Mesenchymal stem cell (in vitro differentiated cells and primary cell): ENCODE data around the gene FYB2.

Source experiments
- DNase-seq: peaks from one replicate; pipeline ENCODE4 v3.0.0-alpha.2; 2013
- H2AFZ ChIP-seq: one replicate; pipeline ENCODE4 v1.6.1; 2013; ENCODE audit warnings: low read depth, mild to moderate bottlenecking, control low read depth, inconsistent platforms, low read length, moderate library complexity
- H2AK5ac ChIP-seq: 2 replicates; pipeline ENCODE4 v1.6.1; 2013; ENCODE audit warnings: low read length, moderate library complexity, mild to moderate bottlenecking, inconsistent platforms; ENCODE audit not compliant: severe bottlenecking
- H2BK120ac ChIP-seq: one replicate; pipeline ENCODE4 v1.6.1; 2013; ENCODE audit warnings: low read depth, mild to moderate bottlenecking, inconsistent platforms, low read length, moderate library complexity
- H2BK12ac ChIP-seq, 2 experiments: one replicate each; pipeline ENCODE4 v1.6.1; 2013; ENCODE audit warnings: inconsistent platforms in 2 of 2, low read length in 2 of 2, mild to moderate bottlenecking in 2 of 2, moderate library complexity in 2 of 2, control low read depth in 1 of 2
- H2BK15ac ChIP-seq: one replicate; pipeline ENCODE4 v1.6.1; 2013; ENCODE audit warnings: mild to moderate bottlenecking, low read depth, inconsistent platforms; ENCODE audit not compliant: poor library complexity, severe bottlenecking
- H2BK5ac ChIP-seq: 2 replicates; pipeline ENCODE4 v1.6.1; 2013; ENCODE audit warnings: low read depth, mild to moderate bottlenecking, low read length, control low read depth, inconsistent platforms; ENCODE audit not compliant: poor library complexity, severe bottlenecking
- H3K14ac ChIP-seq, 2 experiments: one replicate each; pipeline ENCODE4 v1.6.1; 2013; ENCODE audit warnings: inconsistent platforms in 2 of 2, low read length in 2 of 2, control low read depth in 1 of 2, mild to moderate bottlenecking in 1 of 2, moderate library complexity in 1 of 2
- H3K18ac ChIP-seq, 2 experiments: one replicate each; pipeline ENCODE4 v1.6.1; 2013; ENCODE audit warnings: inconsistent platforms in 2 of 2, low read length in 2 of 2, control low read depth in 1 of 2, low read depth in 1 of 2, mild to moderate bottlenecking in 1 of 2
- H3K23ac ChIP-seq, 2 experiments: one replicate each; pipeline ENCODE4 v1.6.1; 2013; ENCODE audit warnings: inconsistent platforms in 2 of 2, low read length in 2 of 2, mild to moderate bottlenecking in 2 of 2, moderate library complexity in 2 of 2, control low read depth in 1 of 2
- H3K27ac ChIP-seq: 2 replicates; pipeline ENCODE4 v1.5.1; 2013; ENCODE audit warnings: mild to moderate bottlenecking, moderate library complexity, low read length, control low read depth, inconsistent platforms; ENCODE audit not compliant: poor library complexity, severe bottlenecking
- H3K27me3 ChIP-seq, 2 experiments: 2 replicates each; pipeline versions ENCODE4 v1.6.1 to v1.7.0; 2013; ENCODE audit warnings: low read length in 2 of 2, mild to moderate bottlenecking in 2 of 2, moderate library complexity in 2 of 2, control low read depth in 1 of 2, inconsistent platforms in 1 of 2; ENCODE audit not compliant: control insufficient read depth in 1 of 2, insufficient read depth in 1 of 2
- H3K36me3 ChIP-seq, 2 experiments: 2 replicates each; pipeline versions ENCODE4 v1.6.1 to v1.7.0; 2013; ENCODE audit warnings: low read length in 2 of 2, control low read depth in 1 of 2, inconsistent platforms in 1 of 2, low read depth in 1 of 2, mild to moderate bottlenecking in 1 of 2; ENCODE audit not compliant: insufficient read depth in 2 of 2, control insufficient read depth in 1 of 2
- H3K4ac ChIP-seq, 2 experiments: one replicate each; pipeline ENCODE4 v1.6.1; 2013; ENCODE audit warnings: inconsistent platforms in 2 of 2, low read length in 2 of 2, mild to moderate bottlenecking in 2 of 2, moderate library complexity in 2 of 2, control low read depth in 1 of 2, low read depth in 1 of 2
- H3K4me1 ChIP-seq: 2 replicates; pipeline ENCODE4 v1.6.1; 2013; ENCODE audit warnings: low read depth, low read length, control low read depth; ENCODE audit not compliant: control insufficient read depth, insufficient read depth
- H3K4me2 ChIP-seq: 2 replicates; pipeline ENCODE4 v1.6.1; 2013; ENCODE audit warnings: low read length, mild to moderate bottlenecking, inconsistent platforms; ENCODE audit not compliant: poor library complexity, severe bottlenecking
- H3K4me3 ChIP-seq, 2 experiments: 2 replicates each; pipeline versions ENCODE4 v1.5.1 to v1.7.0; 2013; ENCODE audit warnings: low read length in 2 of 2, mild to moderate bottlenecking in 2 of 2, control low read depth in 1 of 2, low read depth in 1 of 2; ENCODE audit not compliant: insufficient read depth in 1 of 2
- H3K79me1 ChIP-seq: replicated peaks from 2 replicates; pipeline ENCODE4 v1.6.1; 2013; ENCODE audit warnings: mild to moderate bottlenecking, control low read depth, low read length, inconsistent platforms; ENCODE audit not compliant: poor library complexity, severe bottlenecking
- H3K9ac ChIP-seq: 2 replicates; pipeline ENCODE4 v1.7.0; 2013; ENCODE audit warnings: mild to moderate bottlenecking, low read length, moderate library complexity
- H3K9me3 ChIP-seq: 2 replicates; pipeline ENCODE4 v1.7.0; 2013; ENCODE audit warnings: mild to moderate bottlenecking, low read length; ENCODE audit not compliant: control insufficient read depth
- H4K8ac ChIP-seq: one replicate; pipeline ENCODE4 v1.6.1; 2013; ENCODE audit warnings: inconsistent platforms, mild to moderate bottlenecking, low read length, moderate library complexity
- H4K91ac ChIP-seq: one replicate; pipeline ENCODE4 v1.6.1; 2013; ENCODE audit warnings: mild to moderate bottlenecking, low read length, inconsistent platforms
- WGBS: methylation state at CpG from one replicate; pipeline ENCODE4 v1.1.7; 2013; ENCODE audit warnings: mixed read lengths; 5-methylcytosine and 5-hydroxymethylcytosine counted together

FYB2 gene

GRCh38 chr1:56843544-56843943 is 24.3 kb upstream of the FYB2 start:
- H4K91ac ChIP-seq, result no peak overlapping the region
- H2AFZ ChIP-seq, result no peak overlapping the region
- DNase-seq, result no peak
- no peak overlapping the region for H4K8ac ChIP-seq
- no peak overlapping the region for H2BK15ac ChIP-seq
- H3K27me3 ChIP-seq, result peaks cover 0 to 14% of the 10 kb centered on the region in 2 experiments
- no peak overlapping the region for H3K18ac ChIP-seq
- H3K4me3 ChIP-seq, result no peak overlapping the region
- 100% methylated on average over 2 of the region's 3 CpGs for WGBS
- H2BK5ac ChIP-seq, result no peak overlapping the region
- no peaks in the 10 kb centered on the region for H3K79me1 ChIP-seq
- no peak overlapping the region for H3K27ac ChIP-seq
- no peak overlapping the region for H3K9ac ChIP-seq
- H3K14ac ChIP-seq, result no peak overlapping the region
- H2AK5ac ChIP-seq, result no peak overlapping the region
- peaks cover 7% of the 10 kb centered on the region for H3K9me3 ChIP-seq
- H3K4ac ChIP-seq, result no peak overlapping the region
- peaks cover 4% of the 10 kb centered on the region for H3K4me1 ChIP-seq
- no peak overlapping the region for H2BK120ac ChIP-seq
- no peak overlapping the region for H2BK12ac ChIP-seq
- H3K4me2 ChIP-seq, result no peak overlapping the region
- H3K23ac ChIP-seq, result no peak overlapping the region
- no peaks in the 10 kb centered on the region for H3K36me3 ChIP-seq

- Histone ChIP-seq H3K4me1 (peaks cover 4% of the 10 kb centered on the region), H2AFZ (no peak overlapping the region), H2BK12ac (no peak overlapping the region), H3K14ac (no peak overlapping the region), H2AK5ac (no peak overlapping the region), H3K27me3 (peaks cover 0 to 7% of the 10 kb centered on the region in 2 experiments), H3K79me1 (no peaks in the 10 kb centered on the region), H3K27ac (no peak overlapping the region), H3K9me3 (peaks cover 7% of the 10 kb centered on the region), H4K8ac (no peak overlapping the region), H3K18ac (no peak overlapping the region), H2BK5ac (no peak overlapping the region), H3K4me2 (no peak overlapping the region), H2BK120ac (no peak overlapping the region), H2BK15ac (no peak overlapping the region), H3K36me3 (no peaks in the 10 kb centered on the region), H4K91ac (no peak overlapping the region), H3K23ac (no peak overlapping the region), H3K4me3 (no peak overlapping the region), H3K4ac (no peak overlapping the region), H3K9ac (no peak overlapping the region)
- DNase-seq, result peak; percentile 53
- 61% methylated on average over 3 of the region's 3 CpGs for WGBS
These were observed 19.6 kb upstream of the FYB2 start for GRCh38 chr1:56838759-56839158.

DNA sequence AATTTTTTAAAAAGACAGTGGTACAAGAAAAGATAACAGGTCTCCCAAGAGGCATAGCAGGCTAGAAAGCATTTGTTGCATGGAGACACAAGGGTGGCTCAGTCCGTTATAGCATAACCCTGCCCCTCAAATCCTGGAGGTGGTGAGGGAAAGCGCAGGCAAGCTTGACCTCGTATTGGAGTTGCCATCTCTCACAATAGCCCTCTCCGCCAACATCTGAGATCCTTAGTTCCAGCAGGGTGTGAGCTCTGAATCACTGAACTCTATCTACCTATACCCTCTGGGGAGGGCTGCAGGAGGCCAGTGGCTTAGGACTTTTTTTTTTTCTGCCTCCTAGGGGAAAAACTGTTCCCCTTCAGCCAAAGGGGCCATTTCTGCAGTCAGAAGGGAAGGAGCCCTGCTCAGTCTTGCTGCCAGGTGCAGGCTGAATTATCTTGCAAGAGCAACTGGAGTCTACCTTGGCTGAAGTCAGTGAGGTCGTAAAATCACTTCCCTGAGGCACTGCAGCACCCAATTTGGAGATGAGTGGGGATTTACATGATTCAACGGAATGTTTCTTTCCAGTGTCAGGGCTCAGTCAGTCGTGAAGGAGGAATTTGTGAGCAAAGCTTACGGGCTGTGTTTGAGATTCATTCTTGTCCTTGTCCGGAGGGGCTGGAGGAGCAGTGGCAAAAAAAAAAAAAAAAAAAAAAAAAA is 18.2 kb upstream of the FYB2 start:
- no peak overlapping the region for H3K4me2 ChIP-seq
- H3K18ac ChIP-seq, result no peak overlapping the region
- H2AK5ac ChIP-seq, result no peak overlapping the region
- H3K4ac ChIP-seq, result no peak overlapping the region
- H2BK15ac ChIP-seq, result no peak overlapping the region
- no peak overlapping the region for H2BK5ac ChIP-seq
- no peak overlapping the region for H3K27ac ChIP-seq
- peaks cover 0 to 4% of the 10 kb centered on the region in 2 experiments for H3K27me3 ChIP-seq
- no peaks in the 10 kb centered on the region for H3K36me3 ChIP-seq
- no peak overlapping the region for H2BK12ac ChIP-seq
- no peak overlapping the region for H3K14ac ChIP-seq
- H2AFZ ChIP-seq, result no peak overlapping the region
- WGBS, result 65% methylated on average over 9 of the region's 9 CpGs
- H4K91ac ChIP-seq, result no peak overlapping the region
- H3K23ac ChIP-seq, result no peak overlapping the region
- H3K79me1 ChIP-seq, result no peaks in the 10 kb centered on the region
- no peak overlapping the region for H3K4me3 ChIP-seq
- no peak for DNase-seq
- H4K8ac ChIP-seq, result no peak overlapping the region
- H2BK120ac ChIP-seq, result no peak overlapping the region
- peaks cover 7% of the 10 kb centered on the region for H3K9me3 ChIP-seq
- H3K4me1 ChIP-seq, result peaks cover 5% of the 10 kb centered on the region
- no peak overlapping the region for H3K9ac ChIP-seq

- Histone ChIP-seq H3K18ac (no peak overlapping the region), H3K36me3 (no peaks in the 10 kb centered on the region), H3K79me1 (no peaks in the 10 kb centered on the region), H2AFZ (no peak overlapping the region), H2AK5ac (no peak overlapping the region), H2BK15ac (no peak overlapping the region), H3K23ac (no peak overlapping the region), H3K27ac (no peak overlapping the region), H4K8ac (no peak overlapping the region), H3K9me3 (peaks cover 7% of the 10 kb centered on the region), H2BK5ac (no peak overlapping the region), H3K9ac (no peak overlapping the region), H4K91ac (no peak overlapping the region), H3K27me3 (no peaks in the 10 kb centered on the region), H2BK12ac (no peak overlapping the region), H3K4me3 (no peak overlapping the region), H3K4ac (no peak overlapping the region), H3K4me2 (no peak overlapping the region), H2BK120ac (no peak overlapping the region), H3K4me1 (peaks cover 5% of the 10 kb centered on the region), H3K14ac (no peak overlapping the region)
- no peak for DNase-seq
- 94% methylated on average over 3 of the region's 4 CpGs for WGBS
These were observed 17.2 kb upstream of the FYB2 start for GRCh38 chr1:56836359-56836758.
